CD4-positive, alpha-beta T cell (primary cell): ENCODE data around the gene SOX3. TPM values are rescaled to one million over a fixed set of nuclear protein-coding genes. Genes with fewer than 3 reads are reported as not detected.

Experiments used
- ATAC-seq: fragments of 200-7000 bp; cut with Tn5 transposase; one replicate; pipeline ENCODE4 v1.10.0; 2022; ENCODE audit warnings: mild to moderate bottlenecking; ENCODE audit not compliant: poor library complexity
- CTCF ChIA-PET: fragments of 350-600 bp; sonication (Branson Sonifier 250); formaldehyde crosslinking; loops from one replicate; lab custom pipeline; 2021; ENCODE audit warnings: antibody characterized with exemption, inconsistent platforms; lab: Charles Lee
- POLR2A ChIA-PET: fragments of 350-600 bp; sonication (Branson Sonifier 250); formaldehyde crosslinking; loops from one replicate; lab custom pipeline; 2021; ENCODE audit warnings: antibody characterized with exemption, inconsistent platforms; lab: Charles Lee
- DNase-seq, 14 experiments: peaks; one replicate each; pipeline ENCODE4 v3.0.0-alpha.2; 2013 to 2020; ENCODE audit warnings: mixed read lengths in 2 of 14
- H3K27ac ChIP-seq, 2 donors: one replicate each; pipeline versions ENCODE4 v1.5.1 to v1.7.0; 2013; ENCODE audit warnings: low read length in 2 of 2, low read depth in 1 of 2, mild to moderate bottlenecking in 1 of 2
- H3K27me3 ChIP-seq, 2 experiments: 1 replicate in 1 of 2; 2 replicates in 1 of 2; pipeline versions ENCODE4 v1.6.1 to v1.7.0; 2013; ENCODE audit warnings: low read length in 2 of 2, control low read depth in 1 of 2, mild to moderate bottlenecking in 1 of 2, moderate library complexity in 1 of 2; ENCODE audit not compliant: insufficient read depth in 2 of 2, control insufficient read depth in 1 of 2
- H3K36me3 ChIP-seq: one replicate; pipeline ENCODE4 v1.6.1; 2013; ENCODE audit warnings: low read length, control low read depth; ENCODE audit not compliant: insufficient read depth
- H3K4me1 ChIP-seq: one replicate; pipeline ENCODE4 v1.6.1; 2013; ENCODE audit warnings: low read length, control low read depth; ENCODE audit not compliant: insufficient read depth
- H3K4me3 ChIP-seq: one replicate; pipeline ENCODE4 v1.5.1; 2013; ENCODE audit warnings: mild to moderate bottlenecking, low read length, moderate library complexity
- H3K9me3 ChIP-seq, 2 experiments: 1 replicate in 1 of 2; 2 replicates in 1 of 2; pipeline versions ENCODE4 v1.6.1 to v1.7.0; 2013; ENCODE audit warnings: low read length in 2 of 2, mild to moderate bottlenecking in 2 of 2, control low read depth in 1 of 2, moderate library complexity in 1 of 2; ENCODE audit not compliant: control insufficient read depth in 1 of 2, insufficient read depth in 1 of 2
- H3K27ac Mint-ChIP-seq: one replicate; pipeline ENCODE4 v1.8.0; 2020; ENCODE audit warnings: mixed read lengths
- H3K27me3 Mint-ChIP-seq: one replicate; pipeline ENCODE4 v1.8.0; 2021; ENCODE audit warnings: mixed read lengths
- H3K36me3 Mint-ChIP-seq: one replicate; pipeline ENCODE4 v1.8.0; 2021; ENCODE audit warnings: low read depth, mixed read lengths
- H3K4me1 Mint-ChIP-seq: one replicate; pipeline ENCODE4 v1.8.0; 2021; ENCODE audit warnings: low read depth, mixed read lengths
- H3K4me3 Mint-ChIP-seq: one replicate; pipeline ENCODE4 v1.8.0; 2020; ENCODE audit warnings: mild to moderate bottlenecking, mixed read lengths
- H3K9me3 Mint-ChIP-seq: one replicate; pipeline ENCODE4 v1.8.0; 2020; ENCODE audit warnings: mixed read lengths
- CTCF ChIP-seq: fragments of 200-600 bp; IDR thresholded peaks from one replicate; pipeline ENCODE4 v1.8.0; 2022; ENCODE audit warnings: antibody characterized with exemption, mild to moderate bottlenecking
- intact Hi-C, 2 experiments: fragments of 100-400 bp; cut with DNase I in 1 of 2; cut with micrococcal nuclease in 1 of 2; formaldehyde crosslinking; loops; one replicate each; pipeline versions ENCODE4 v1.15.1 to v1.9.0; 2023 to 2025; cut with DNase I, micrococcal nuclease
- total RNA-seq, 174 experiments: library from RNA in 2 of 174; stranded (reverse) in 2 of 174; gene quantifications; one replicate each; pipeline ENCODE4 v1.2.3 and lab custom pipeline; 2021 to 2026

Gene SOX3
- total RNA-seq, 2 experiments from 2014 or later: not detected

- no peak for ATAC-seq
- no peak for DNase-seq
- H3K27ac Mint-ChIP-seq: no peak overlapping the region
- intact Hi-C loops: no loop called here
- H3K27me3 ChIP-seq: peaks cover 21 to 39% of the 10 kb centered on the region in 2 experiments
- H3K27me3 Mint-ChIP-seq: peaks cover 37% of the 10 kb centered on the region
- no peak for TF ChIP-seq CTCF
- POLR2A ChIA-PET: no interaction called here
- H3K36me3 ChIP-seq: no peaks in the 10 kb centered on the region
- no peak overlapping the region for H3K4me3 ChIP-seq
- CTCF ChIA-PET: no interaction called here
- H3K4me3 Mint-ChIP-seq: no peak overlapping the region
- H3K4me1 ChIP-seq: no peaks in the 10 kb centered on the region
- no peaks in the 10 kb centered on the region for H3K36me3 Mint-ChIP-seq
- H3K9me3 Mint-ChIP-seq: no peaks in the 10 kb centered on the region
- H3K4me1 Mint-ChIP-seq: no peaks in the 10 kb centered on the region
- H3K9me3 ChIP-seq: peaks cover 0 to 32% of the 10 kb centered on the region in 2 experiments
- no peak overlapping the region for H3K27ac ChIP-seq
Observed at GRCh38 chrX:140509468-140510305, 4.8 kb upstream of the SOX3 start.

- intact Hi-C loops: no loop called here
- Mint-ChIP-seq H3K27ac (no peak overlapping the region), H3K9me3 (no peaks in the 10 kb centered on the region), H3K36me3 (no peaks in the 10 kb centered on the region), H3K4me3 (no peak overlapping the region), H3K27me3 (peaks cover 32% of the 10 kb centered on the region), H3K4me1 (no peaks in the 10 kb centered on the region)
- Histone ChIP-seq H3K9me3 (peaks cover 0 to 33% of the 10 kb centered on the region in 2 experiments), H3K27ac (no peak overlapping the region), H3K4me3 (no peak overlapping the region), H3K4me1 (no peaks in the 10 kb centered on the region), H3K27me3 (peaks cover 20 to 39% of the 10 kb centered on the region in 2 experiments), H3K36me3 (no peaks in the 10 kb centered on the region)
- CTCF ChIA-PET: no interaction called here
- POLR2A ChIA-PET: no interaction called here
- no peak for TF ChIP-seq CTCF
- no peak for ATAC-seq
- DNase-seq: no peak
Observed at GRCh38 chrX:140508958-140509357, 4.1 kb upstream of the SOX3 start.

- TF ChIP-seq CTCF: no peak
- Mint-ChIP-seq H3K27me3 (peaks cover 32% of the 10 kb centered on the region), H3K36me3 (no peaks in the 10 kb centered on the region), H3K4me1 (no peaks in the 10 kb centered on the region), H3K4me3 (no peak overlapping the region), H3K27ac (no peak overlapping the region), H3K9me3 (no peaks in the 10 kb centered on the region)
- peaks cover 20 to 40% of the 10 kb centered on the region in 2 experiments for H3K27me3 ChIP-seq
- ChIA-PET POLR2A (interaction anchor here (1.0 kb wide), 1 partner anchor 9 kb away, joined by 3 read pairs; no protein-coding TSS in a partner anchor), CTCF (no interaction called here)
- no peak for DNase-seq
- H3K9me3 ChIP-seq: peaks cover 0 to 35% of the 10 kb centered on the region in 2 experiments
- no peak for ATAC-seq
- intact Hi-C loops: no loop called here
- no peaks in the 10 kb centered on the region for H3K36me3 ChIP-seq
- no peak overlapping the region for H3K4me3 ChIP-seq
- no peak overlapping the region for H3K27ac ChIP-seq
- H3K4me1 ChIP-seq: no peaks in the 10 kb centered on the region
Observed at GRCh38 chrX:140507982-140508305, 3.1 kb upstream of the SOX3 start.
